ENCODE measurements around the gene GPR151.

Gene GPR151

GRCh38 chr5:146521403-146522106, 5.6 kb upstream of the GPR151 start:
- in situ Hi-C loops (cut with MboI; ENCODE audit: low sequenced_read_pairs): no loop called here

- in situ Hi-C loops (cut with MboI; ENCODE audit: low sequenced_read_pairs): no loop called here
Observed at GRCh38 chr5:146520731-146521130, 4.7 kb upstream of the GPR151 start.

GRCh38 chr5:146519554-146519953, 3.6 kb upstream of the GPR151 start:
- in situ Hi-C loops (cut with MboI; ENCODE audit: low sequenced_read_pairs): no loop called here

GRCh38 chr5:146515473-146516150, 378 bp downstream of the GPR151 start:
- in situ Hi-C loops (cut with MboI; ENCODE audit: low sequenced_read_pairs): no loop called here

GRCh38 chr5:146514575-146514974, 1.4 kb downstream of the GPR151 start:
- in situ Hi-C loops (cut with MboI; ENCODE audit: low sequenced_read_pairs): no loop called here

- in situ Hi-C loops (cut with MboI; ENCODE audit: low sequenced_read_pairs): no loop called here
Observed at GRCh38 chr5:146513462-146513861, 2.5 kb downstream of the GPR151 start.

GRCh38 chr5:146510559-146511125, 5.3 kb downstream of the GPR151 start:
- in situ Hi-C loops (cut with MboI; ENCODE audit: low sequenced_read_pairs): no loop called here

GRCh38 chr5:146507428-146507827, 8.6 kb downstream of the GPR151 start:
- in situ Hi-C loops (cut with MboI; ENCODE audit: low sequenced_read_pairs): no loop called here

- in situ Hi-C loops (cut with MboI; ENCODE audit: low sequenced_read_pairs): no loop called here
Observed at GRCh38 chr5:146499680-146500079, 16.3 kb downstream of the GPR151 start.

GRCh38 chr5:146494656-146495055, 21.3 kb downstream of the GPR151 start:
- in situ Hi-C loops (cut with MboI; ENCODE audit: low sequenced_read_pairs): no loop called here

- in situ Hi-C loops (cut with MboI; ENCODE audit: low sequenced_read_pairs): no loop called here
Observed at GRCh38 chr5:146490089-146490843, 25.7 kb downstream of the GPR151 start.

GRCh38 chr5:146484714-146485391, 31.1 kb downstream of the GPR151 start:
- in situ Hi-C loops (cut with MboI; ENCODE audit: low sequenced_read_pairs): no loop called here

GRCh38 chr5:146482775-146483174, 33.2 kb downstream of the GPR151 start:
- in situ Hi-C loops (cut with MboI; ENCODE audit: low sequenced_read_pairs): no loop called here

GRCh38 chr5:146475906-146476305, 40.1 kb downstream of the GPR151 start:
- in situ Hi-C loops (cut with MboI; ENCODE audit: low sequenced_read_pairs): no loop called here

- in situ Hi-C loops (cut with MboI; ENCODE audit: low sequenced_read_pairs): no loop called here
Observed at GRCh38 chr5:146475190-146475780, 40.7 kb downstream of the GPR151 start.

- in situ Hi-C loops (cut with MboI; ENCODE audit: low sequenced_read_pairs): no loop called here
Observed at GRCh38 chr5:146474065-146474464, 41.9 kb downstream of the GPR151 start.

- in situ Hi-C loops (cut with MboI; ENCODE audit: low sequenced_read_pairs): no loop called here
Observed at GRCh38 chr5:146467760-146468159, 48.2 kb downstream of the GPR151 start.

GRCh38 chr5:146466521-146467349, 49.3 kb downstream of the GPR151 start:
- in situ Hi-C loops (cut with MboI; ENCODE audit: low sequenced_read_pairs): no loop called here

GRCh38 chr5:146463446-146463845, 52.5 kb downstream of the GPR151 start:
- in situ Hi-C loops (cut with MboI; ENCODE audit: low sequenced_read_pairs): no loop called here

Measured in HL-60/S4 (cell line).